Neutrophil (primary cell): ENCODE results near the gene CXCR3.

Experiments used
- H3K27ac ChIP-seq: fragments of 200-600 bp; sonication (generic); 2 replicates; pipeline ENCODE4 v1.5.1; 2016; ENCODE audit warnings: mild to moderate bottlenecking, moderate library complexity
- H3K27me3 ChIP-seq: fragments of 200-600 bp; sonication (generic); 2 replicates; pipeline ENCODE4 v1.6.0; 2016; ENCODE audit warnings: mild to moderate bottlenecking
- H3K36me3 ChIP-seq: fragments of 200-600 bp; sonication (generic); 2 replicates; pipeline ENCODE4 v1.5.1; 2017
- H3K4me1 ChIP-seq, 2 experiments: fragments of 200-600 bp in 1 of 2; sonication (generic) in 1 of 2; 1 replicate in 1 of 2; 2 replicates in 1 of 2; pipeline versions ENCODE4 v1.5.1 to v1.6.1; 2013 to 2016; ENCODE audit warnings: low read depth in 1 of 2, low read length in 1 of 2, mild to moderate bottlenecking in 1 of 2, moderate library complexity in 1 of 2; ENCODE audit not compliant: control insufficient read depth in 1 of 2, insufficient read depth in 1 of 2
- H3K4me3 ChIP-seq, 2 experiments: fragments of 200-600 bp in 1 of 2; sonication (generic) in 1 of 2; 1 replicate in 1 of 2; 2 replicates in 1 of 2; pipeline ENCODE4 v1.5.1; 2013 to 2016; ENCODE audit warnings: low read depth in 1 of 2, low read length in 1 of 2, mild to moderate bottlenecking in 1 of 2, moderate library complexity in 1 of 2
- H3K9me3 ChIP-seq: fragments of 200-600 bp; sonication (generic); 2 replicates; pipeline ENCODE4 v1.5.1; 2016
- TF ChIP-seq, protein P1 (sequence below): fragments of 200-600 bp; sonication (generic); IDR thresholded peaks from 2 replicates; pipeline ENCODE4 v1.5.1; 2016; ENCODE audit warnings: antibody characterized with exemption

CXCR3 gene

GRCh38 chrX:71637848-71638247, 19.5 kb upstream of the CXCR3 start:
- Histone ChIP-seq H3K36me3 (no peaks in the 10 kb centered on the region), H3K4me1 (no peaks in the 10 kb centered on the region), H3K27me3 (no peaks in the 10 kb centered on the region), H3K27ac (no peak overlapping the region), H3K9me3 (no peaks in the 10 kb centered on the region), H3K4me3 (no peak overlapping the region)
- TF ChIP-seq, protein P1, sequence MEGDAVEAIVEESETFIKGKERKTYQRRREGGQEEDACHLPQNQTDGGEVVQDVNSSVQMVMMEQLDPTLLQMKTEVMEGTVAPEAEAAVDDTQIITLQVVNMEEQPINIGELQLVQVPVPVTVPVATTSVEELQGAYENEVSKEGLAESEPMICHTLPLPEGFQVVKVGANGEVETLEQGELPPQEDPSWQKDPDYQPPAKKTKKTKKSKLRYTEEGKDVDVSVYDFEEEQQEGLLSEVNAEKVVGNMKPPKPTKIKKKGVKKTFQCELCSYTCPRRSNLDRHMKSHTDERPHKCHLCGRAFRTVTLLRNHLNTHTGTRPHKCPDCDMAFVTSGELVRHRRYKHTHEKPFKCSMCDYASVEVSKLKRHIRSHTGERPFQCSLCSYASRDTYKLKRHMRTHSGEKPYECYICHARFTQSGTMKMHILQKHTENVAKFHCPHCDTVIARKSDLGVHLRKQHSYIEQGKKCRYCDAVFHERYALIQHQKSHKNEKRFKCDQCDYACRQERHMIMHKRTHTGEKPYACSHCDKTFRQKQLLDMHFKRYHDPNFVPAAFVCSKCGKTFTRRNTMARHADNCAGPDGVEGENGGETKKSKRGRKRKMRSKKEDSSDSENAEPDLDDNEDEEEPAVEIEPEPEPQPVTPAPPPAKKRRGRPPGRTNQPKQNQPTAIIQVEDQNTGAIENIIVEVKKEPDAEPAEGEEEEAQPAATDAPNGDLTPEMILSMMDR, result no peak

GRCh38 chrX:71637253-71637618, 18.9 kb upstream of the CXCR3 start:
- no peaks in the 10 kb centered on the region for H3K9me3 ChIP-seq
- TF ChIP-seq, protein P1, result no peak
- no peaks in the 10 kb centered on the region for H3K4me1 ChIP-seq
- no peak overlapping the region for H3K27ac ChIP-seq
- H3K4me3 ChIP-seq, result no peak overlapping the region
- no peaks in the 10 kb centered on the region for H3K36me3 ChIP-seq
- no peaks in the 10 kb centered on the region for H3K27me3 ChIP-seq

- Histone ChIP-seq H3K4me1 (no peaks in the 10 kb centered on the region), H3K27me3 (no peaks in the 10 kb centered on the region), H3K9me3 (no peaks in the 10 kb centered on the region), H3K4me3 (no peak overlapping the region), H3K27ac (no peak overlapping the region), H3K36me3 (no peaks in the 10 kb centered on the region)
- TF ChIP-seq, protein P1, result no peak
These were observed 18.3 kb upstream of the CXCR3 start for GRCh38 chrX:71636438-71637252.

DNA sequence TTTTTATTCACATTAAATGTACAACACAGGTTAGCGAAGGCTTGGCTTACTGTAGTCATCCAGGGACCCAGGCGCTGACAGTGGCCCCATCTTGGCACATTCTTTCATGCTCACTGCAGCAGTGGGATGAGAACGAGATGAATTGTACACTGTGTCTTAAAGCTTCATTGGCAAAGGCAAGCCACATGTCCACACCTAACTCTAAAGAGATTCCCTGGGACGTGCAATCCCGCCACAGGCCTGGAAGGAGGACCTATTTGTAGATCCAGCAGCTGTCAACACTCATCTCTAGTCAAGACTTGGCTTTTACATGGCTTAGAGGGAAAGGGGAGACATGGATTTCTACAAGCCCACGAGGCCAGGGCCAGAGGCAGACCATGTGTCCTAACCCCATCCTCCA, 16.1 kb upstream of the CXCR3 start:
- Histone ChIP-seq H3K4me1 (no peaks in the 10 kb centered on the region), H3K27ac (no peak overlapping the region), H3K9me3 (no peaks in the 10 kb centered on the region), H3K4me3 (no peak overlapping the region), H3K27me3 (no peaks in the 10 kb centered on the region), H3K36me3 (no peaks in the 10 kb centered on the region)
- TF ChIP-seq, protein P1, result no peak

- no peaks in the 10 kb centered on the region for H3K36me3 ChIP-seq
- no peak overlapping the region for H3K27ac ChIP-seq
- H3K4me3 ChIP-seq, result no peak overlapping the region
- no peaks in the 10 kb centered on the region for H3K9me3 ChIP-seq
- TF ChIP-seq, protein P1, result no peak
- no peaks in the 10 kb centered on the region for H3K27me3 ChIP-seq
- no peaks in the 10 kb centered on the region for H3K4me1 ChIP-seq
These were observed 14.8 kb upstream of the CXCR3 start for GRCh38 chrX:71632923-71633657.
